Raji (cell line): ENCODE results near the gene EVC.

Experiments used
- POLR2A ChIP-seq: IDR thresholded peaks from 2 replicates; pipeline ENCODE4 v1.6.1; 2011; ENCODE audit warnings: low read depth, low read length, control low read depth; ENCODE audit not compliant: insufficient read depth

The EVC gene

GRCh38 chr4:5843573-5844530, 132.9 kb downstream of the EVC start:
- TF ChIP-seq POLR2A, result no peak

- no peak for TF ChIP-seq POLR2A
These were observed 134.3 kb downstream of the EVC start for GRCh38 chr4:5845035-5845905.

GRCh38 chr4:5851637-5852301, 140.8 kb downstream of the EVC start:
- TF ChIP-seq POLR2A, result no peak

GRCh38 chr4:5852523-5853202, 141.7 kb downstream of the EVC start:
- no peak for TF ChIP-seq POLR2A

GRCh38 chr4:5854929-5855328, 143.9 kb downstream of the EVC start:
- no peak for TF ChIP-seq POLR2A

- TF ChIP-seq POLR2A, result no peak
These were observed 146.2 kb downstream of the EVC start for GRCh38 chr4:5857199-5857598.

GRCh38 chr4:5858020-5858769, 147.2 kb downstream of the EVC start:
- no peak for TF ChIP-seq POLR2A

GRCh38 chr4:5863461-5864113, 152.6 kb downstream of the EVC start:
- TF ChIP-seq POLR2A, result no peak
